NCI-H2196 treated with DMSO at 0.1 percent for 48 hours (cell line): ENCODE results near the gene ZC3H7B.
A peak's percentile ranks its signal among the peaks of the same experiment; 100 is the strongest.
"Not testable (repeated sequence)": the region's sequence is repeated elsewhere in the genome, so short reads cannot be mapped to it uniquely, and the experiment has no call there.

ENCODE experiments used
- DNase-seq: peaks from one replicate; lab custom pipeline; 2025; ENCODE audit not compliant: unreplicated experiment; lab: John Stamatoyannopoulos, UW

ZC3H7B gene

GRCh38 chr22:41301085-41302020 lies at the start of gene ZC3H7B:
Gene ZC3H7B, plus strand, starts transcription at chr22:41301525. Its CDS starts 19,136 bp downstream, at chr22:41320661.
- DNase-seq, result peak; percentile 80

- DNase-seq, result no peak
These were observed 49.0 kb upstream of the ZC3H7B start for GRCh38 chr22:41252365-41252764.

- no peak for DNase-seq
These were observed 47.1 kb upstream of the ZC3H7B start for GRCh38 chr22:41254230-41254629.

GRCh38 chr22:41256254-41257253 lies 44.8 kb upstream of the ZC3H7B start:
- peak; percentile 84 for DNase-seq

- DNase-seq, result no peak
These were observed 43.6 kb upstream of the ZC3H7B start for GRCh38 chr22:41257696-41258095.

- DNase-seq, result not testable (repeated sequence)
These were observed 41.6 kb upstream of the ZC3H7B start for GRCh38 chr22:41259756-41260155.

GRCh38 chr22:41260871-41261270 lies 40.5 kb upstream of the ZC3H7B start:
- no peak for DNase-seq

GRCh38 chr22:41261541-41262249 lies 39.6 kb upstream of the ZC3H7B start:
- DNase-seq, result peak; percentile 11

- no peak for DNase-seq
These were observed 39.0 kb upstream of the ZC3H7B start for GRCh38 chr22:41262250-41262765.

- DNase-seq, result no peak
These were observed 37.6 kb upstream of the ZC3H7B start for GRCh38 chr22:41263704-41264103.

- no peak for DNase-seq
These were observed 36.9 kb upstream of the ZC3H7B start for GRCh38 chr22:41264408-41264941.

GRCh38 chr22:41267958-41268357 lies 33.4 kb upstream of the ZC3H7B start:
- DNase-seq, result no peak

GRCh38 chr22:41271787-41272186 lies 29.5 kb upstream of the ZC3H7B start:
- DNase-seq, result no peak

GRCh38 chr22:41273128-41273527 lies 28.2 kb upstream of the ZC3H7B start:
- DNase-seq, result no peak

- no peak for DNase-seq
These were observed 26.5 kb upstream of the ZC3H7B start for GRCh38 chr22:41274856-41275255.

- peak; percentile 20 for DNase-seq
These were observed 21.3 kb upstream of the ZC3H7B start for GRCh38 chr22:41280065-41280464.

GRCh38 chr22:41280854-41281253 lies 20.5 kb upstream of the ZC3H7B start:
- no peak for DNase-seq

- DNase-seq, result no peak
These were observed 16.9 kb upstream of the ZC3H7B start for GRCh38 chr22:41284465-41284864.

GRCh38 chr22:41285441-41285819 lies 15.9 kb upstream of the ZC3H7B start:
- DNase-seq, result no peak
